IMR-90 (cell line): ENCODE data around the gene RASA1. TPM values are rescaled to one million over a fixed set of nuclear protein-coding genes. Genes with fewer than 3 reads are reported as not detected.

Source experiments
- ATAC-seq: fragments of 200-7000 bp; cut with Tn5 transposase; 2 replicates; pipeline ENCODE4 v1.9.1; 2020; ENCODE audit warnings: low read depth, mild to moderate bottlenecking, moderate library complexity
- BruUV-seq: library from RNA; stranded (reverse); fragments of 400-500 nt; replicated peaks from 2 replicates; lab custom pipeline; 2021; lab: Mats Ljungman, UMichigan
- CTCF ChIA-PET: fragments of 300-600 bp; formaldehyde crosslinking; extraction: SDS; loops from one replicate; lab custom pipeline; 2021; ENCODE audit warnings: antibody characterized with exemption; lab: Yijun Ruan, JAX
- POLR2A ChIA-PET: fragments of 300-600 bp; sonication (Branson Sonifier 250); formaldehyde crosslinking; loops from one replicate; lab custom pipeline; 2022; ENCODE audit warnings: antibody characterized with exemption; ENCODE audit not compliant: unreplicated experiment; lab: Charles Lee
- DNase-seq: peaks from one replicate; pipeline ENCODE4 v3.0.0; 2013
- H2AFZ ChIP-seq: replicated peaks from 2 replicates; pipeline ENCODE3; 2013; ENCODE audit warnings: low read length, mild to moderate bottlenecking; ENCODE audit not compliant: poor library complexity
- H2AK5ac ChIP-seq: 2 replicates; pipeline ENCODE4 v1.6.1; 2013; ENCODE audit warnings: low read depth, low read length, inconsistent platforms
- H2AK9ac ChIP-seq: replicated peaks from 2 replicates; pipeline ENCODE3; 2013; ENCODE audit warnings: mild to moderate bottlenecking, low read depth, low read length, moderate library complexity; ENCODE audit not compliant: poor library complexity
- H2BK120ac ChIP-seq: 2 replicates; pipeline ENCODE4 v1.6.1; 2013; ENCODE audit warnings: low read depth, low read length, inconsistent platforms
- H2BK15ac ChIP-seq: 3 replicates; pipeline ENCODE4 v1.6.1; 2013; ENCODE audit warnings: low read depth, low read length, inconsistent platforms
- H2BK20ac ChIP-seq: 2 replicates; pipeline ENCODE4 v1.6.1; 2013; ENCODE audit warnings: low read depth, mild to moderate bottlenecking, inconsistent platforms, low read length, moderate library complexity
- H2BK5ac ChIP-seq: 2 replicates; pipeline ENCODE4 v1.6.1; 2013; ENCODE audit warnings: mild to moderate bottlenecking, low read depth, low read length, inconsistent platforms; ENCODE audit not compliant: poor library complexity, severe bottlenecking
- H3K14ac ChIP-seq: replicated peaks from 2 replicates; pipeline ENCODE4 v1.6.1; 2013; ENCODE audit warnings: low read depth, low read length, inconsistent platforms
- H3K18ac ChIP-seq: 2 replicates; pipeline ENCODE4 v1.6.1; 2013; ENCODE audit warnings: low read depth, low read length, control low read depth
- H3K23ac ChIP-seq: 2 replicates; pipeline ENCODE4 v1.6.1; 2013; ENCODE audit warnings: low read depth, low read length, inconsistent platforms
- H3K27ac ChIP-seq: 2 replicates; pipeline ENCODE4 v1.5.1; 2013; ENCODE audit warnings: mild to moderate bottlenecking, control low read depth, low read length; ENCODE audit not compliant: insufficient read depth
- H3K27me3 ChIP-seq: 2 replicates; pipeline ENCODE4 v1.6.1; 2013; ENCODE audit warnings: low read length; ENCODE audit not compliant: control insufficient read depth, insufficient read depth
- H3K36me3 ChIP-seq: 2 replicates; pipeline ENCODE4 v1.6.1; 2013; ENCODE audit warnings: low read length, mixed read lengths; ENCODE audit not compliant: control insufficient read depth, insufficient read depth
- H3K4ac ChIP-seq: 2 replicates; pipeline ENCODE4 v1.6.1; 2013; ENCODE audit warnings: low read depth, low read length, inconsistent platforms
- H3K4me1 ChIP-seq: 2 replicates; pipeline ENCODE4 v1.6.1; 2013; ENCODE audit warnings: low read length, mixed read lengths; ENCODE audit not compliant: control insufficient read depth, insufficient read depth
- H3K4me2 ChIP-seq: 2 replicates; pipeline ENCODE4 v1.6.1; 2013; ENCODE audit warnings: low read depth, mild to moderate bottlenecking, control low read depth, low read length, moderate library complexity
- H3K4me3 ChIP-seq: 2 replicates; pipeline ENCODE4 v1.5.1; 2013; ENCODE audit warnings: low read depth, mild to moderate bottlenecking, control low read depth, low read length, moderate library complexity; ENCODE audit not compliant: insufficient read depth
- H3K56ac ChIP-seq: 2 replicates; pipeline ENCODE4 v1.6.1; 2013; ENCODE audit warnings: low read length, inconsistent platforms; ENCODE audit not compliant: insufficient read depth; ENCODE audit errors: extremely low read depth
- H3K79me1 ChIP-seq, 2 experiments: 2 replicates each; pipeline ENCODE4 v1.6.1; 2013; ENCODE audit warnings: low read length in 2 of 2, inconsistent platforms in 1 of 2, low read depth in 1 of 2
- H3K9ac ChIP-seq: 2 replicates; pipeline ENCODE4 v1.6.1; 2013; ENCODE audit warnings: low read depth, low read length, control low read depth
- H3K9me1 ChIP-seq: 2 replicates; pipeline ENCODE4 v1.6.1; 2013; ENCODE audit warnings: low read length, inconsistent platforms; ENCODE audit not compliant: insufficient read depth
- H3K9me3 ChIP-seq: 2 replicates; pipeline ENCODE4 v1.6.1; 2013; ENCODE audit warnings: low read length; ENCODE audit not compliant: control insufficient read depth, insufficient read depth
- H4K20me1 ChIP-seq: 2 replicates; pipeline ENCODE4 v1.6.1; 2013; ENCODE audit warnings: low read length, inconsistent platforms; ENCODE audit not compliant: insufficient read depth
- H4K5ac ChIP-seq: 2 replicates; pipeline ENCODE4 v1.6.1; 2013; ENCODE audit warnings: mild to moderate bottlenecking, low read depth, low read length, control low read depth
- H4K8ac ChIP-seq, 2 experiments: 2 replicates each; pipeline ENCODE4 v1.6.1; 2013; ENCODE audit warnings: low read depth in 2 of 2, low read length in 2 of 2, control low read depth in 1 of 2, inconsistent platforms in 1 of 2
- H4K91ac ChIP-seq: 2 replicates; pipeline ENCODE4 v1.6.1; 2013; ENCODE audit warnings: low read depth, low read length, inconsistent platforms; ENCODE audit not compliant: insufficient read depth
- CHD1 ChIP-seq: IDR thresholded peaks from 2 replicates; pipeline ENCODE4 v1.6.1; 2012; ENCODE audit warnings: low read depth, low read length, improper control_type of control experiment
- FOS ChIP-seq: fragments of 150-350 bp; IDR thresholded peaks from 2 replicates; pipeline ENCODE4 v1.6.1; 2016; ENCODE audit warnings: low read depth, low read length
- MAFK ChIP-seq: IDR thresholded peaks from 2 replicates; pipeline ENCODE4 v1.6.1; 2012; ENCODE audit warnings: low read depth, low read length, improper control_type of control experiment
- MAZ ChIP-seq: IDR thresholded peaks from 2 replicates; pipeline ENCODE4 v1.6.1; 2012; ENCODE audit warnings: low read depth, mild to moderate bottlenecking, low read length, improper control_type of control experiment, moderate library complexity, borderline replicate concordance
- MXI1 ChIP-seq: IDR thresholded peaks from 2 replicates; pipeline ENCODE4 v1.6.1; 2012; ENCODE audit warnings: low read depth, mild to moderate bottlenecking, low read length, moderate library complexity, borderline replicate concordance
- NFE2L2 ChIP-seq: fragments of 150-350 bp; IDR thresholded peaks from 2 replicates; pipeline ENCODE4 v1.6.1; 2016; ENCODE audit warnings: low read depth, mild to moderate bottlenecking, low read length
- POLR2A ChIP-seq: IDR thresholded peaks from 2 replicates; pipeline ENCODE4 v1.6.1; 2012; ENCODE audit warnings: mild to moderate bottlenecking, low read depth, low read length
- RAD21 ChIP-seq: IDR thresholded peaks from 2 replicates; pipeline ENCODE4 v1.6.1; 2012; ENCODE audit warnings: low read length, improper control_type of control experiment
- RCOR1 ChIP-seq: IDR thresholded peaks from 2 replicates; pipeline ENCODE4 v1.6.1; 2012; ENCODE audit warnings: mild to moderate bottlenecking, low read length, improper control_type of control experiment; ENCODE audit not compliant: insufficient replicate concordance
- RFX5 ChIP-seq: IDR thresholded peaks from 2 replicates; pipeline ENCODE4 v1.8.0; 2012; ENCODE audit warnings: low read depth, mild to moderate bottlenecking, low read length, moderate library complexity
- WGBS, 2 experiments: methylation state at CpG; one replicate each; pipeline versions ENCODE4 v1.1.5 to v1.1.7; 2013; ENCODE audit warnings: missing lambda C conversion rate in 2 of 2; ENCODE audit not compliant: insufficient read length in 1 of 2; ENCODE audit errors: extremely low coverage in 2 of 2; 5-methylcytosine and 5-hydroxymethylcytosine counted together
- dilution Hi-C: fragments of 300-500 bp; cut with HindIII; formaldehyde crosslinking; loops from one replicate; pipeline ENCODE4 v1.14.3; 2018; ENCODE audit warnings: low sequenced_read_pairs; ENCODE audit not compliant: unreplicated experiment
- in situ Hi-C: fragments of 300-500 bp; cut with MboI; formaldehyde crosslinking; loops from 3 replicates; pipeline ENCODE4 v1.14.3; 2019; ENCODE audit warnings: low sequenced_read_pairs, inconsistent platforms, mixed read lengths
- intact Hi-C: fragments of 100-400 bp; cut with micrococcal nuclease; formaldehyde crosslinking; loops from 2 replicates; pipeline ENCODE4 v1.10.0; 2022
- polyA plus RNA-seq, 3 experiments: library from polyadenylated mRNA; depleted of rRNA; stranded (reverse); fragments of >200 nt; gene quantifications; 2 replicates each; pipeline ENCODE4 v1.2.3, GENCODE V29; 2012; ENCODE audit warnings: low replicate concordance in 1 of 3
- total RNA-seq: library from RNA; depleted of rRNA; stranded (reverse); fragments of >200 nt; gene quantifications from 2 replicates; pipeline ENCODE4 v1.2.3, GENCODE V29; 2012
- TF ChIP-seq, protein P1 (sequence below): fragments of 150-350 bp; IDR thresholded peaks from 2 replicates; pipeline ENCODE4 v1.6.1; 2017; ENCODE audit warnings: mild to moderate bottlenecking, antibody characterized with exemption, low read length, low read depth
- TF ChIP-seq, protein P2 (sequence below): fragments of 150-350 bp; IDR thresholded peaks from 2 replicates; pipeline ENCODE4 v1.6.1; 2016; ENCODE audit warnings: low read depth, mild to moderate bottlenecking, low read length, moderate library complexity, borderline replicate concordance

Gene RASA1
- total and polyA plus RNA-seq, 2 of the 4 experiments (the other 2 are of a cell fraction): 37.6 to 45.7 TPM

DNA sequence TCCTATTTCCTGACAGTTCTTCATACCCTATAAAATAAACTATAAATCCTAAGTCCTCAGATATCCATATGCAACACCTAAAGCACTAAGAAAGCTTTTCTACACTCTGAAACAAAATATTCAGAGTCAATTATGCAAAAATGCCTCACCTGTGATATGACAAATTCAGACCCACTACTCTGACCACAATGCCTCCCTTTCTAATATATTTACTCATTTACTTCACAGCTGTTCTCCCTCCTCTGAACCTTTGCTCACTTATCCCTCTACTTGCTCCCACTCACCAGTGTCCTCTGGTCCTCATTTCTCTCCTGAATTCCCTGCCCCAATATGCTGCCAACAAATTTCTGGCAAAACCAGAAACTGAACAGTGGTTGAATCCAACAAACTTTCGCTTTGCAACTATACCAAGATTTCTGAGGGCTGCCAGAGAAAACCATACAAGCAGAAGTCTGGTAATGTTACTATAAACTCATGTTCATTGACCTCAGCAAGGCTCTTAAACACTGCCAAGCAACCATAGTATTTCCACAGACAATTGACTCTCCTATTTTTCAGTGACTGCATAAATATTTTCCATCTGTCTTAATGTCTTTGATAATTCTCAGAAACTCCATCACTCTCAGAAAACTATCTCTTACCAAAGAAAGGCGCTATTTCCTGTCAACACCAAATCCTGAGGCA is 137.9 kb downstream of the RASA1 start:
- H2BK15ac ChIP-seq: no peak overlapping the region
- H3K4ac ChIP-seq: no peak overlapping the region
- peaks cover 2% of the 10 kb centered on the region; the same call in 1 of the 2 replicates for H3K9me3 ChIP-seq
- no peak overlapping the region for H3K14ac ChIP-seq
- H4K20me1 ChIP-seq: no peaks in the 10 kb centered on the region; the same call in 1 of the 2 replicates
- ChIA-PET POLR2A (no interaction called here), CTCF (interaction anchor here (1.3 kb wide), 1 partner anchor 335 kb away, joined by 5 read pairs; no protein-coding TSS in a partner anchor)
- peaks cover 14 to 32% of the 10 kb centered on the region in 2 experiments for H3K79me1 ChIP-seq
- H3K4me1 ChIP-seq: no peaks in the 10 kb centered on the region
- H3K23ac ChIP-seq: no peak overlapping the region
- DNase-seq (no peak), ATAC-seq (no peak)
- no peak overlapping the region for H2BK120ac ChIP-seq
- 100% methylated on average over 1 of the region's 2 CpGs; no CpG with 5 or more reads in 1 of the 2 experiments for WGBS, 2 experiments
- H4K91ac ChIP-seq: no peak overlapping the region
- no peak overlapping the region for H2AK9ac ChIP-seq
- H2AFZ ChIP-seq: no peak overlapping the region
- no peak overlapping the region for H2BK5ac ChIP-seq
- H4K8ac ChIP-seq: no peak overlapping the region
- H2AK5ac ChIP-seq: no peak overlapping the region
- no peak overlapping the region for H2BK20ac ChIP-seq
- intact Hi-C loops: no loop called here
- no peak overlapping the region for H3K4me3 ChIP-seq
- H3K56ac ChIP-seq: no peak overlapping the region
- H3K36me3 ChIP-seq: peaks cover 13% of the 10 kb centered on the region
- no TSS peak for BruUV-seq
- no peak overlapping the region; the same call in 1 of the 2 replicates for H4K5ac ChIP-seq
- no peak overlapping the region for H3K27ac ChIP-seq
- TF ChIP-seq, protein P1, sequence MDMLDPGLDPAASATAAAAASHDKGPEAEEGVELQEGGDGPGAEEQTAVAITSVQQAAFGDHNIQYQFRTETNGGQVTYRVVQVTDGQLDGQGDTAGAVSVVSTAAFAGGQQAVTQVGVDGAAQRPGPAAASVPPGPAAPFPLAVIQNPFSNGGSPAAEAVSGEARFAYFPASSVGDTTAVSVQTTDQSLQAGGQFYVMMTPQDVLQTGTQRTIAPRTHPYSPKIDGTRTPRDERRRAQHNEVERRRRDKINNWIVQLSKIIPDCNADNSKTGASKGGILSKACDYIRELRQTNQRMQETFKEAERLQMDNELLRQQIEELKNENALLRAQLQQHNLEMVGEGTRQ: no peak
- TF ChIP-seq MAZ (no peak), RCOR1 (no peak), RAD21 (no peak), FOS (no peak), RFX5 (no peak), POLR2A (no peak; the same call in 1 of the 2 replicates), MAFK (no peak), NFE2L2 (no peak), MXI1 (no peak), CHD1 (no peak)
- TF ChIP-seq, protein P2, sequence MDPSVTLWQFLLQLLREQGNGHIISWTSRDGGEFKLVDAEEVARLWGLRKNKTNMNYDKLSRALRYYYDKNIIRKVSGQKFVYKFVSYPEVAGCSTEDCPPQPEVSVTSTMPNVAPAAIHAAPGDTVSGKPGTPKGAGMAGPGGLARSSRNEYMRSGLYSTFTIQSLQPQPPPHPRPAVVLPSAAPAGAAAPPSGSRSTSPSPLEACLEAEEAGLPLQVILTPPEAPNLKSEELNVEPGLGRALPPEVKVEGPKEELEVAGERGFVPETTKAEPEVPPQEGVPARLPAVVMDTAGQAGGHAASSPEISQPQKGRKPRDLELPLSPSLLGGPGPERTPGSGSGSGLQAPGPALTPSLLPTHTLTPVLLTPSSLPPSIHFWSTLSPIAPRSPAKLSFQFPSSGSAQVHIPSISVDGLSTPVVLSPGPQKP: no peak
- no peak overlapping the region for H3K18ac ChIP-seq
- in situ Hi-C loops: loop anchor here (25.0 kb wide), 1 partner anchor 493 kb away; no protein-coding TSS in a partner anchor
- no peak overlapping the region for H3K4me2 ChIP-seq
- dilution Hi-C loops: no loop called here
- no peaks in the 10 kb centered on the region for H3K9me1 ChIP-seq
- H3K27me3 ChIP-seq: no peaks in the 10 kb centered on the region
- no peak overlapping the region for H3K9ac ChIP-seq
